GM12873 (cell line): ENCODE measurements around the gene CIB2.

Experiments
- TF ChIP-seq, protein P1 (sequence below): IDR thresholded peaks from 2 replicates; pipeline ENCODE4 v1.5.1; 2012; ENCODE audit warnings: low read depth, mild to moderate bottlenecking, moderate library complexity, low read length, control low read depth; ENCODE audit not compliant: insufficient read depth; ENCODE audit errors: missing control alignments

The CIB2 gene

DNA sequence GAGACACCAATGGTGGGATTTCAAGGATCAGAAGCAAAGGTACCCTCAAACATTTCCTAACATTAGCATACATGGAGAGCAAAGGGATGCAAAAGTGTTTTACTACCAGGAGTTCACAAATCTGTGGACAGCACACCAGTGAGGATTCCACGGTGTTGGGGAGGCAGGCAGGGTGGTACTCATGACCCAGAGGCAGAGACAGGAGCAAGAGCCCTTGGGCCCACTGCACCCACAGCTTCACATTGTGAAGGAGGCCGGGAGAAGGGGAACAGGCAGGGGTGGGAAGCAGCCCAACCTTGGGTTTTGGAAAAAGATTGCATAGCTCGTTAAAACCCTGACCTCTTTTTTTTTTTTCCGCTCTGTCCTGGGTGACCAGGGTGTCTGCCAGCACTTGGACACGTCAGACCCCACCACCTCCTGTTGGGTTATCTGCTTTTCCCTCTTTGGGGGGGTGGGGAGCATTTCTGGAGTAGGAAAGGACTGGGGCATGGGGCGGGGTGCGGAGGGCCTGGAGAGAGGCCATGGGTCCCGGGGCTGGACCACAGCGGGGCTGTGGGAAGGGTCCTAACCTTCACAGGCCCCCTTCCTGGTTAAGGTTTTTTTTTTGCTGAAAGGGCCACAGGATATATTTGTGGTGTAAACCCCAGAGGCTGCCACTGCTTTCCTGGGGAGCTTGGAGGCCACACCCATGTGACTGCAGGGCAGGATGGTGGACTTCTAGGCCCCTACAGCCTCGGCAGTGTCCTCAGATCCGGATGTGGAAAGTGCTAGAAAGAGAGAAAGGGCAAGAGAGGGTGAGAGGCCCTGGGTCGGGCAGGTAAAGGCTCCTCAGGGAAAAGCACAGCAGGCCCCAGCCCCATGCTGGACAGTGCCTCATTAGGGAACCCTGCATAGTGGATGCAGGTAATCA is 26.4 kb downstream of the CIB2 start:
- TF ChIP-seq, protein P1, sequence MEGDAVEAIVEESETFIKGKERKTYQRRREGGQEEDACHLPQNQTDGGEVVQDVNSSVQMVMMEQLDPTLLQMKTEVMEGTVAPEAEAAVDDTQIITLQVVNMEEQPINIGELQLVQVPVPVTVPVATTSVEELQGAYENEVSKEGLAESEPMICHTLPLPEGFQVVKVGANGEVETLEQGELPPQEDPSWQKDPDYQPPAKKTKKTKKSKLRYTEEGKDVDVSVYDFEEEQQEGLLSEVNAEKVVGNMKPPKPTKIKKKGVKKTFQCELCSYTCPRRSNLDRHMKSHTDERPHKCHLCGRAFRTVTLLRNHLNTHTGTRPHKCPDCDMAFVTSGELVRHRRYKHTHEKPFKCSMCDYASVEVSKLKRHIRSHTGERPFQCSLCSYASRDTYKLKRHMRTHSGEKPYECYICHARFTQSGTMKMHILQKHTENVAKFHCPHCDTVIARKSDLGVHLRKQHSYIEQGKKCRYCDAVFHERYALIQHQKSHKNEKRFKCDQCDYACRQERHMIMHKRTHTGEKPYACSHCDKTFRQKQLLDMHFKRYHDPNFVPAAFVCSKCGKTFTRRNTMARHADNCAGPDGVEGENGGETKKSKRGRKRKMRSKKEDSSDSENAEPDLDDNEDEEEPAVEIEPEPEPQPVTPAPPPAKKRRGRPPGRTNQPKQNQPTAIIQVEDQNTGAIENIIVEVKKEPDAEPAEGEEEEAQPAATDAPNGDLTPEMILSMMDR: no peak

GRCh38 chr15:78104119-78104479 is 27.1 kb downstream of the CIB2 start:
- TF ChIP-seq, protein P1: no peak

GRCh38 chr15:78103406-78104118 is 27.7 kb downstream of the CIB2 start:
- TF ChIP-seq, protein P1: no peak

DNA sequence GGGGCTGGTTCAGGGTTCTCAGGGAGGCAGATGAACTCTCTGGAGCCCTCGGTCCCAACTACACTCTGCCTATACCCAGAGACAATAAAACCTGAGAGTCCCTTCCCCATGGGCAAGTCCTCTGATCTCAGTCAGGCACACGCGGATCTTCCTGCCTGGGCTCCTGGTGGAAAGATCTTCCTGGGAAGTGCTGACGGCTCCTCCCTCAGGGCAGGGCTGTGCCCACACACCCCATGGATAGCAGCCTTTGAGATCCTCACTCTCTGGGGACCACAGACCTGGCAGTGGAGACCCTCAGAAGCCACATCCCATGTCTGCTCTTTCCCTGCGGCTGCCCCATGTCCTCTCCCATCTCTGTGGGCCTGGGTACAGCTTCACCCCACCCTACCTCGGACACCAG is 28.5 kb downstream of the CIB2 start:
- TF ChIP-seq, protein P1: no peak

GRCh38 chr15:78102211-78102610 is 29.0 kb downstream of the CIB2 start:
- TF ChIP-seq, protein P1: no peak

DNA sequence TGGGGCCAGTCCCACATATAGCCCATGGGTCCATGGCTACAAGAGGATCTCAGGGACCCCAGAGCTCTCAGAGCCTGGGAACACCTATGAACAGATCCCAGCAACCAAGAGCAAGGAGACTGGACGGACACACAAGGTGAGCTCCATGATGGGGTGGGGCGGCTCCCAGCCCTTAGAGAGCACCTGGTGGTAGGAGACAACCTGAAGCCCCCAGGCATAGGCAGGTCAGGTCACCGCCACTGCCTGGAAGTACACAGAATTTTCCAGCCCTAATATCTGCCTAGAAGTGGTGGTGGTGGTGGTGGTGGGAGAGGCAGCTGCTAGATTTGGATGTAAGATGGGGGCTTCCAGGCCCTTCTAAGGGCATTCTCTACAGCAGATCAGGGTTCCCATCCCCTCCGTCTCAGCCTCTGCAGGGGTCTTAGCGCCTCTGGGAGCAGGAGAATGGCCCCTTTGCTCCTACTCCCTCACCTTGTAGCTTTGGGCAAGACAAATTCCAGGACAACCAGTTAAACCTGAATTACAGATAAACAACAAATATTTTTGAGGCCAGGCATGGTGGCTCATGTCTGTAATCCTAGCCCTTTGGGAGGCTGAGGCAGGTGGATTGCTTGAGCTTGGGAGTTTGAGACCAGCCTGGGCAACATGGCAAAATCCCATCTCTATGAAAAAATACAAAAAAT is 29.7 kb downstream of the CIB2 start:
- TF ChIP-seq, protein P1: no peak

GRCh38 chr15:78100886-78101285 is 30.4 kb downstream of the CIB2 start:
- TF ChIP-seq, protein P1: no peak
